GM20431 (cell line): ENCODE results near the gene ADH1B.
"Not testable (repeated sequence)": the region's sequence is repeated elsewhere in the genome, so short reads cannot be mapped to it uniquely, and the experiment has no call there.

ENCODE experiments used
- in situ Hi-C: fragments of 300-500 bp; cut with MseI, MboI; formaldehyde crosslinking; loops from one replicate; pipeline ENCODE4 v1.15.0; 2020; ENCODE audit warnings: low sequenced_read_pairs; ENCODE audit not compliant: unreplicated experiment

The ADH1B gene

GRCh38 chr4:99324979-99325378 is 3.8 kb upstream of the ADH1B start:
- in situ Hi-C loops = no loop called here

GRCh38 chr4:99324361-99324760 is 3.2 kb upstream of the ADH1B start:
- in situ Hi-C loops = no loop called here

GRCh38 chr4:99323756-99324155 is 2.6 kb upstream of the ADH1B start:
- in situ Hi-C loops = no loop called here

- in situ Hi-C loops = not testable (repeated sequence)
Measured at GRCh38 chr4:99317811-99318210, 3.4 kb downstream of the ADH1B start.

GRCh38 chr4:99317354-99317753 is 3.8 kb downstream of the ADH1B start:
- in situ Hi-C loops = no loop called here

GRCh38 chr4:99315839-99316238 is 5.4 kb downstream of the ADH1B start:
- in situ Hi-C loops = no loop called here

GRCh38 chr4:99314211-99314610 is 7.0 kb downstream of the ADH1B start:
- in situ Hi-C loops = no loop called here

- in situ Hi-C loops = no loop called here
Measured at GRCh38 chr4:99310389-99310788, 10.8 kb downstream of the ADH1B start.

GRCh38 chr4:99305638-99306400 is 15.4 kb downstream of the ADH1B start:
- in situ Hi-C loops = no loop called here

GRCh38 chr4:99301376-99302164 is 19.6 kb downstream of the ADH1B start:
- in situ Hi-C loops = no loop called here

- in situ Hi-C loops = no loop called here
Measured at GRCh38 chr4:99300934-99301333, 20.3 kb downstream of the ADH1B start.

GRCh38 chr4:99293357-99293756 is 27.8 kb downstream of the ADH1B start:
- in situ Hi-C loops = no loop called here

- in situ Hi-C loops = no loop called here
Measured at GRCh38 chr4:99290848-99291786, 30.1 kb downstream of the ADH1B start, which contains the start of gene ADH1A. Gene ADH1A, minus strand, starts transcription at chr4:99290985. Its CDS starts 71 bp downstream, at chr4:99290914.

- in situ Hi-C loops = no loop called here
Measured at GRCh38 chr4:99285387-99285786, 35.8 kb downstream of the ADH1B start.

GRCh38 chr4:99282731-99283130 is 38.5 kb downstream of the ADH1B start:
- in situ Hi-C loops = no loop called here

GRCh38 chr4:99281261-99281660 is 39.9 kb downstream of the ADH1B start:
- in situ Hi-C loops = no loop called here

GRCh38 chr4:99276417-99276816 is 44.8 kb downstream of the ADH1B start:
- in situ Hi-C loops = no loop called here

GRCh38 chr4:99275885-99276284 is 45.3 kb downstream of the ADH1B start:
- in situ Hi-C loops = no loop called here

- in situ Hi-C loops = no loop called here
Measured at GRCh38 chr4:99275050-99275449, 46.2 kb downstream of the ADH1B start.

- in situ Hi-C loops = no loop called here
Measured at GRCh38 chr4:99273704-99274103, 47.5 kb downstream of the ADH1B start.
